ENCODE data around the gene ETNK2. TPM values are rescaled to one million over a fixed set of nuclear protein-coding genes. Genes with fewer than 3 reads are reported as not detected.

Gene ETNK2
- total RNA-seq, 4 donors from 2014 or later: 0.66 to 3.1 (median 2.3) TPM

- intact Hi-C loops (cut with DNase I; ENCODE audit: low total_unique reads) (loop anchor here (10.0 kb wide), 1 partner anchor 1053 kb away; no protein-coding TSS in a partner anchor), in situ Hi-C loops (cut with MboI; ENCODE audit: low sequenced_read_pairs in 4 of 4) (no loop called here)
- DNase-seq (peak in 1 of 2 donors; percentile 60), ATAC-seq (peak; percentile 49 to 55)
- no peaks in the 10 kb centered on the region for H3K9me3 ChIP-seq
- no peaks in the 10 kb centered on the region for H3K36me3 ChIP-seq
- TF ChIP-seq POLR2A (IDR thresholded peaks at IDR 0.05): no peak
- TF ChIP-seq, protein P1, sequence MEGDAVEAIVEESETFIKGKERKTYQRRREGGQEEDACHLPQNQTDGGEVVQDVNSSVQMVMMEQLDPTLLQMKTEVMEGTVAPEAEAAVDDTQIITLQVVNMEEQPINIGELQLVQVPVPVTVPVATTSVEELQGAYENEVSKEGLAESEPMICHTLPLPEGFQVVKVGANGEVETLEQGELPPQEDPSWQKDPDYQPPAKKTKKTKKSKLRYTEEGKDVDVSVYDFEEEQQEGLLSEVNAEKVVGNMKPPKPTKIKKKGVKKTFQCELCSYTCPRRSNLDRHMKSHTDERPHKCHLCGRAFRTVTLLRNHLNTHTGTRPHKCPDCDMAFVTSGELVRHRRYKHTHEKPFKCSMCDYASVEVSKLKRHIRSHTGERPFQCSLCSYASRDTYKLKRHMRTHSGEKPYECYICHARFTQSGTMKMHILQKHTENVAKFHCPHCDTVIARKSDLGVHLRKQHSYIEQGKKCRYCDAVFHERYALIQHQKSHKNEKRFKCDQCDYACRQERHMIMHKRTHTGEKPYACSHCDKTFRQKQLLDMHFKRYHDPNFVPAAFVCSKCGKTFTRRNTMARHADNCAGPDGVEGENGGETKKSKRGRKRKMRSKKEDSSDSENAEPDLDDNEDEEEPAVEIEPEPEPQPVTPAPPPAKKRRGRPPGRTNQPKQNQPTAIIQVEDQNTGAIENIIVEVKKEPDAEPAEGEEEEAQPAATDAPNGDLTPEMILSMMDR (IDR thresholded peaks at IDR 0.05 in 4 of 5, conservative IDR thresholded peaks at IDR 0.05 in 1 of 5): no peak
- no peaks in the 10 kb centered on the region for H3K27me3 ChIP-seq
- H3K4me1 ChIP-seq: peaks cover 95 to 99% of the 10 kb centered on the region in 2 donors
- H3K27ac ChIP-seq: peak overlapping the region; percentile 85 to 94 (median 92)
- peak overlapping the region; percentile 34 to 43 (median 38) for H3K4me3 ChIP-seq
Measured at GRCh38 chr1:204087893-204088528, 63.8 kb downstream of the ETNK2 start.

DNA sequence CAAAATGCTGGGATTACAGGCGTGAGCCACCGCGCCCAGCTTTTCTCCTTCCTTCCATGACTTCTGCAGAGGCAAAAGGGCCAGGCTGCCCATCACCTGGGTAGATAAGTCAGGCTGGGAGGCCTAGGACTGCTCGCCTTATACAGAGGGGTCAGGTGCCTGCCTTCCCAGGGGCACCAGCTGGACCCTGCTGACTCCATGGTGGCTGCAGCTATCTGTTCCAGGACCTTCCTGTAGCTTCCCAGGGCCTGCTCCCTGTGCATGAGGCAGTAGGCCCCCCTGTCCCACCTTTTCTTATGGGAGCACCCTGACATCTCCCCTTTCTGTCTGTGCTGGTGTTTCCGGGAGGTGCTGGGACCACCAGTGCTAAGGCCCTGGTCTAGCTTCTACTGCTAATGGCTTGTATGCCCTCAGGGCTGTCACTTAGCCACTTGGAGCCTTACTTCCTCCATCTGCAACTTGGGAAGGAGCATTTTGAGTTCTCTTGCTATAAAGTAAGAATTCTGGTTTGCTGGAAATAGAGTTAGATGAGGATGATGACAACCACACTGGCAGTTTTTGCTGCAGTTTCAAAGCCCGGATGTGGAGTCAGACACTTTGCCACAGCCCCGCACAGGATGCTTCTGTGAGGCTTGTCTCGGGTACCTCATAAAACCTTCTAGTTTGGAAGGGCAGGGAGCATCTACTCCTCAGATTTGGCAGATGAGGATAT, 64.5 kb downstream of the ETNK2 start:
- H3K27me3 ChIP-seq: no peaks in the 10 kb centered on the region
- peak overlapping the region in 3 of 4 donors; percentile 35 to 43 (median 41) for H3K4me3 ChIP-seq
- H3K36me3 ChIP-seq: no peaks in the 10 kb centered on the region
- no peak for ATAC-seq
- peaks cover 97 to 99% of the 10 kb centered on the region in 2 donors for H3K4me1 ChIP-seq
- no peak for DNase-seq
- in situ Hi-C loops (cut with MboI; ENCODE audit: low sequenced_read_pairs in 4 of 4) (no loop called here), intact Hi-C loops (cut with DNase I; ENCODE audit: low total_unique reads) (loop anchor here (10.0 kb wide), 1 partner anchor 1053 kb away; no protein-coding TSS in a partner anchor)
- peak overlapping the region; percentile 85 to 94 (median 92) for H3K27ac ChIP-seq
- H3K9me3 ChIP-seq: no peaks in the 10 kb centered on the region
- no peak for TF ChIP-seq POLR2A (IDR thresholded peaks at IDR 0.05)
- TF ChIP-seq, protein P1 (IDR thresholded peaks at IDR 0.05 in 4 of 5, conservative IDR thresholded peaks at IDR 0.05 in 1 of 5): no peak

GRCh38 chr1:204085876-204086275, 66.0 kb downstream of the ETNK2 start:
- DNase-seq: no peak
- intact Hi-C loops (cut with DNase I; ENCODE audit: low total_unique reads): loop anchor here (10.0 kb wide), 1 partner anchor 1051 kb away; no protein-coding TSS in a partner anchor
- H3K36me3 ChIP-seq: no peaks in the 10 kb centered on the region
- H3K27me3 ChIP-seq: no peaks in the 10 kb centered on the region
- H3K27ac ChIP-seq: peak overlapping the region; percentile 85 to 94 (median 92)
- H3K9me3 ChIP-seq: no peaks in the 10 kb centered on the region
- no peak for TF ChIP-seq POLR2A (IDR thresholded peaks at IDR 0.05)
- TF ChIP-seq, protein P1 (IDR thresholded peaks at IDR 0.05 in 4 of 5, conservative IDR thresholded peaks at IDR 0.05 in 1 of 5): no peak
- H3K4me3 ChIP-seq: no peak overlapping the region
- in situ Hi-C loops (cut with MboI; ENCODE audit: low sequenced_read_pairs in 4 of 4): no loop called here
- H3K4me1 ChIP-seq: peaks cover 93 to 99% of the 10 kb centered on the region in 2 donors
- no peak for ATAC-seq

DNA sequence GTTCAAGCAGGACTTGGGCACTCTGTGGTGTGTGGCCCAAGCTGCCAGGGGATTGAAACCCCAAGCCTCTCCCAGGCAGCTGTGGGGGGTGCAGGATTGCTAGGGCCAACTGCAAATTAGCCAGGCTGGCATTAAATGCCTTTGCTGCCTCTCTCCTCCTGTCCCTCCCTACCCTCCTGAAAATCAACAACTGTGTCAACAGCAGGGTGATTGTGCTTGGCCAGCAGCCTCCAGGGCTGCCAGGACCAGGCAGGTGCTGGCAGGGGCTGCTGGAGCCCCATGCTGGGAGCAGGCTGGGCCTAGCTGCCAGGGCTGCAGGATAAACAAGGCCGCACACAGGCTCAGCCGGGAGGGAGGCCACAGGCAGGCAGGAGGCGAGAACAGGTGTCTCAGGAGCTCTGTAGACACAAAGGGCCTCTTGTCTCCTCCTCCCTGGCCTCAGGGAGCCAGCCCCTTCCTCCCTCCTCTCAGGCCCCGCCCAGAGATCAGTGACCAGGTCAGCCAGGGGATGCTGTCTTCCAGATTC, 67.5 kb downstream of the ETNK2 start:
- intact Hi-C loops (cut with DNase I; ENCODE audit: low total_unique reads) (loop anchor here (5.0 to 10.0 kb wide), 2 partner anchors 222 to 1050 kb away; partner anchors contain the start of gene SNRPE), in situ Hi-C loops (cut with MboI; ENCODE audit: low sequenced_read_pairs in 4 of 4) (no loop called here)
- Histone ChIP-seq H3K9me3 (no peaks in the 10 kb centered on the region), H3K4me1 (peaks cover 93 to 99% of the 10 kb centered on the region in 2 donors), H3K27ac (peak overlapping the region; percentile 85 to 94 (median 92)), H3K27me3 (no peaks in the 10 kb centered on the region), H3K36me3 (no peaks in the 10 kb centered on the region), H3K4me3 (no peak overlapping the region)
- peak in 1 of 2 donors; percentile 41 for TF ChIP-seq POLR2A (IDR thresholded peaks at IDR 0.05)
- TF ChIP-seq, protein P1 (IDR thresholded peaks at IDR 0.05 in 4 of 5, conservative IDR thresholded peaks at IDR 0.05 in 1 of 5): no peak
- DNase-seq: peak; percentile 81 to 85
- ATAC-seq: peak; percentile 49 to 57
